Panc1 (cell line): ENCODE results near the gene CETN3.

Experiments used
- CTCF ChIP-seq: fragments of 450-650 bp; IDR thresholded peaks from 2 replicates; pipeline ENCODE4 v1.5.1; 2017; ENCODE audit warnings: mild to moderate bottlenecking
- SIN3A ChIP-seq: IDR thresholded peaks from 2 replicates; pipeline ENCODE4 v1.6.1; 2012; ENCODE audit warnings: low read depth, mild to moderate bottlenecking, low read length, moderate library complexity, borderline replicate concordance; ENCODE audit not compliant: insufficient read depth

DNA sequence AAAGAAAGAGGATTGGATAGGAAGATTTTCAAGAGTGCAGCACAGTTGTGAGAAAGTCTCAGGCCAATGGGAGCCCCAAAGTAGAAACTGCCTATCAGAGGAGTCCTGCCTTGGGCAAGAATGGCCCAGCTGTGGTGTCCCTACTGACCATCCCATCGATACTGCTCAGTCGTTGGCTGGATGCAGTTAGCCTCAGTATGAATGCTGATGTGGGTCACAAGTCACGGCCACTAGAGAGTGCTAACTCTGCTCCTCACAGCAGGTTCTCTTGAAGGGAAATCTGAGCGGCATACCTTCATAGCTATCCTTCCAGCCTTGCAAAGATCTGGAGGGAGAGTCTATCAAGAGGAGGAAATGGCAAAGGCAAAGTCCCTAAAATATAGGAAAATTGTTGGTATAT is 11.6 kb upstream of the CETN3 start:
- TF ChIP-seq CTCF (peak; percentile 62), SIN3A (no peak)
